ELR (cell line): ENCODE data around the gene FAM169A.
A peak's percentile ranks its signal among the peaks of the same experiment; 100 is the strongest.
"Not testable (repeated sequence)": the region's sequence is repeated elsewhere in the genome, so short reads cannot be mapped to it uniquely, and the experiment has no call there.

Experiments used
- DNase-seq: peaks from one replicate; pipeline ENCODE4 v3.0.0-alpha.2; 2015; ENCODE audit warnings: low read depth

The FAM169A gene

GRCh38 chr5:74801197-74801596 is 65.0 kb downstream of the FAM169A start:
- DNase-seq = no peak

GRCh38 chr5:74798977-74799911 is 66.9 kb downstream of the FAM169A start:
- peak; percentile 50 for DNase-seq

GRCh38 chr5:74791669-74792068 is 74.5 kb downstream of the FAM169A start:
- not testable (repeated sequence) for DNase-seq

- no peak for DNase-seq
Measured at GRCh38 chr5:74787424-74787823, 78.8 kb downstream of the FAM169A start.

GRCh38 chr5:74786851-74787250 is 79.3 kb downstream of the FAM169A start:
- no peak for DNase-seq

- DNase-seq = no peak
Measured at GRCh38 chr5:74778609-74779008, 87.6 kb downstream of the FAM169A start.

GRCh38 chr5:74772359-74772758 is 93.8 kb downstream of the FAM169A start:
- DNase-seq = peak; percentile 31

- DNase-seq = peak; percentile 55
Measured at GRCh38 chr5:74767579-74767913, 98.6 kb downstream of the FAM169A start.

- DNase-seq = peak; percentile 97
Measured at GRCh38 chr5:74766849-74767578, 99.2 kb downstream of the FAM169A start, which contains the start of the genes GFM2 and NSA2. GFM2 (minus strand) TSS chr5:74767117; CDS start chr5:74763742, 3,375 bp downstream. NSA2 (plus strand) TSS chr5:74767249; CDS start chr5:74767361, 112 bp downstream.

GRCh38 chr5:74766418-74766848 is 99.8 kb downstream of the FAM169A start:
- DNase-seq = peak; percentile 63

- DNase-seq = no peak
Measured at GRCh38 chr5:74765929-74766328, 100.3 kb downstream of the FAM169A start.

GRCh38 chr5:74765201-74765600 is 101.0 kb downstream of the FAM169A start:
- DNase-seq = no peak

GRCh38 chr5:74763504-74763903 is 102.7 kb downstream of the FAM169A start:
- peak; percentile 36 for DNase-seq

- DNase-seq = peak; percentile 93
Measured at GRCh38 chr5:74762599-74762998, 103.6 kb downstream of the FAM169A start.

- DNase-seq = no peak
Measured at GRCh38 chr5:74761241-74761640, 104.9 kb downstream of the FAM169A start.

GRCh38 chr5:74748742-74749141 is 117.4 kb downstream of the FAM169A start:
- not testable (repeated sequence) for DNase-seq

- DNase-seq = peak; percentile 36
Measured at GRCh38 chr5:74738406-74738805, 127.8 kb downstream of the FAM169A start.

GRCh38 chr5:74736759-74737158 is 129.4 kb downstream of the FAM169A start:
- no peak for DNase-seq
